AG09309 (cell line): ENCODE data around the gene C1QTNF7.

Source experiments
- DNase-seq: peaks from one replicate; pipeline ENCODE4 v3.0.0-alpha.2; 2010; ENCODE audit warnings: low read depth
- H3K4me3 ChIP-seq: 2 replicates; pipeline ENCODE4 v1.5.1; 2011; ENCODE audit warnings: mild to moderate bottlenecking, low read depth, low read length, moderate library complexity; ENCODE audit not compliant: control insufficient read depth
- TF ChIP-seq, protein P1 (sequence below): IDR thresholded peaks from 2 replicates; pipeline ENCODE4 v1.5.1; 2011; ENCODE audit warnings: mild to moderate bottlenecking, low read depth, low read length, inconsistent platforms; ENCODE audit not compliant: insufficient read depth, control insufficient read depth; ENCODE audit errors: missing control alignments

C1QTNF7 gene

DNA sequence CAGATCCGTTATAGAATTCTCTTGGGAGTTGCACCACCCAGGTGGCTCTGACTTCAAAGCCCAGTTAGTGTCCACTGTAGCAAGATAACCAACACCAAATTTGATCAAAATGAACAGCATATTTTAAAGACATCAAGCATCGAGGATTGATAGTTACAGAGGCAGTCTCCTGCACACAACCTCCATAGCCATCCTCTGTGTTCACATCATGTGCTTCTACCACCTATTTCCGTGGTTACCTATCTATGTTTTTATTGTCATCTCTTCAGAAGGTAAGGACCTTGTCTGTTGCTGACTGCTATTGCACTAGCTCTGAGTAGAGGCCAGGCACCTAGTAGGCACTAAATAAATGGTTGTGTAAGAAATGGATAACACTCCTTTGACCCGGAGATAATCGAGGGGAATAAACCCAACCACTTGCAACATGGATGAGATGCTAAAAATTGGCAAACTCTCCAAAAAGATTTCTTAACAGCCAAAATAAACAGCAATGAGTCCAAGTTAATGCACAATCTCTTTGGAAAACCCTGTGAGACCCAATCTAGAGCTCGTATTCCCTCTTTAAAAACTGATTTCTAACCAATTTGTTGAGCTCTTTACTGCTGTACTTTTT is 14.7 kb upstream of the C1QTNF7 start:
- TF ChIP-seq, protein P1, sequence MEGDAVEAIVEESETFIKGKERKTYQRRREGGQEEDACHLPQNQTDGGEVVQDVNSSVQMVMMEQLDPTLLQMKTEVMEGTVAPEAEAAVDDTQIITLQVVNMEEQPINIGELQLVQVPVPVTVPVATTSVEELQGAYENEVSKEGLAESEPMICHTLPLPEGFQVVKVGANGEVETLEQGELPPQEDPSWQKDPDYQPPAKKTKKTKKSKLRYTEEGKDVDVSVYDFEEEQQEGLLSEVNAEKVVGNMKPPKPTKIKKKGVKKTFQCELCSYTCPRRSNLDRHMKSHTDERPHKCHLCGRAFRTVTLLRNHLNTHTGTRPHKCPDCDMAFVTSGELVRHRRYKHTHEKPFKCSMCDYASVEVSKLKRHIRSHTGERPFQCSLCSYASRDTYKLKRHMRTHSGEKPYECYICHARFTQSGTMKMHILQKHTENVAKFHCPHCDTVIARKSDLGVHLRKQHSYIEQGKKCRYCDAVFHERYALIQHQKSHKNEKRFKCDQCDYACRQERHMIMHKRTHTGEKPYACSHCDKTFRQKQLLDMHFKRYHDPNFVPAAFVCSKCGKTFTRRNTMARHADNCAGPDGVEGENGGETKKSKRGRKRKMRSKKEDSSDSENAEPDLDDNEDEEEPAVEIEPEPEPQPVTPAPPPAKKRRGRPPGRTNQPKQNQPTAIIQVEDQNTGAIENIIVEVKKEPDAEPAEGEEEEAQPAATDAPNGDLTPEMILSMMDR, result no peak
- DNase-seq, result no peak
- no peak overlapping the region for H3K4me3 ChIP-seq

DNA sequence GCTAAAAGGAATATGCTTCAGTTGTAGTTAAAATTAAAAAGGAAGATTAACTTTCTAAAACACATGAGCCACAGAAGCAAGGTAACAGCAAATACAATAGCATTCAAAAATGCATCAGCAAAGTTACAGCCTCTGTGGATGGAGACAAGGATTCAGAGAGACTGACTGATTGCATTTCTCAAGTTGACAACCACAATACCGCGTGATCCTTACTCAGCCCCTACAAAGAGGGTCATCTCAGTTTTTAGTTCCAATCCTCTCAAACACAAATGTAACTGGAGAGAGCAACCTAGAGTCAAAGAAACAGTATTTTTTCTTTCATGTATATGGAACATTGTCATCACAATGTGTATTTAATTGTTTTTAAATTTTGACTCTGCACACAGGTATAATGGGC is 14.2 kb upstream of the C1QTNF7 start:
- no peak overlapping the region for H3K4me3 ChIP-seq
- TF ChIP-seq, protein P1, result no peak
- no peak for DNase-seq

DNA sequence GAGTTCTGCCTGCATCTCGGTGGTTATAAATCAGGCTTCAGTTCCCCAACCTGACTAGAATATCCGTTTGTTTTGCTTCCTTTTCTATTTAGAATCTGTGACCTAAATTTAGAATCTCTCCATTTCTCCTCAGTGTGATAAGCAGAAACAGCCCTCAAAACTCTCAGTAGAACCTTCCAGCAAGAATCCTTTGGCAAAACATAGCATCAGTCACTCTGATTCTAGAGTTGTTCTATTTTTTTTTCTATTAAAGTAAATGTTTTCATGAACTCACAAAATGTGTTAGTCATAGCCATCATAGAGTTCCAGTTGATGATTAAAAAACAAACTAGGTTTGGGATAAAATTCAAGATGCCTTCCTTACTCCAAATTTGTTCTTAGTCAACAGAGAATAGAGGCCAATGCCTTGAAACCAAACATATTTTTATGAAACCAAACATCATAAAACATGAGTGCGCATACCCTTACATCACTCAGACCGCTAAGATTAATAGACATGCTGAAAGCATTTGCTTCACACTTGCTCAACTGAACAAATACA is 13.2 kb upstream of the C1QTNF7 start:
- no peak for DNase-seq
- TF ChIP-seq, protein P1, result no peak

DNA sequence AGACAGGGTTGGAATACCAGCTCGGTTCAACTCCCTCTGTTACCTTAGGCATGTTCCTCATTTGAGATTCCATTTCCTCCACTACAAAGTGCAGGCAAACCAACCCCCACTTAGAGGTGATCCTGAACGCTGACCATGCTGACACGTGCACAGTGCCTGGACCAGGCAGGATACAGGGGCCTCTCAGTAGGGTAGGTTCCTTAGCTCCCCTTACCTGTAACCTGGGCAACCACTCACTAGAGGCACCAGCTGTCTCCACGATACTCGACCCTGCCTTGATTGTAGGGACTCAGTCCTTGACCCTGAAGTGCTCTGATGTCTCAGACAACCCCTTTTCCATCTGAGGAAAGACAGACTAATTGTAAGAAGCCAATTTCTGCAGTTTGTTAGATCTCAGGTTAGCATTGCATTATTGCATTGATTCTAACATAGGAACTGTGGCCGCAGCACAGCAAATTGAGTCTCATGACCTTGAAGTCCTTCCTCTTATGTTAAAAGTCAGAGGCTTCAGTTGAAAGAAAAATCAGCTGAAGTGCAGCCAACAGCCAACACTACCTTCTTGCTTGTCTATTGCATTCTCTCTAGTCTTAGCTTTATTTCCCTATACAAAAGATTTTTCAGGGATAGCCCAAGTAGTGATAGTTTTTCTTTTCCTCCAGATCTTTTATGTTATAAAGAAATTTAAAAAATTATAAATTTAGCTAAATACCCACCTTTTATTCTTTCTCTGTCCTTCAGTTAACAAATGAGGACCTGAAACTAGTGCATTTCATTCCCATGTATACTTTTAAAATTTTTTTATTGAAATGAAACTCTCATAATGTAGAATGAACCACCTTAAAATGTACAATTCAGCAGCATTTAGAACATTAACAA is 11.2 kb upstream of the C1QTNF7 start:
- no peak overlapping the region for H3K4me3 ChIP-seq
- DNase-seq, result no peak
- TF ChIP-seq, protein P1, result no peak

More for the DNA sequence above, 13.2 kb upstream of the C1QTNF7 start:
- H3K4me3 ChIP-seq, result no peak overlapping the region

DNA sequence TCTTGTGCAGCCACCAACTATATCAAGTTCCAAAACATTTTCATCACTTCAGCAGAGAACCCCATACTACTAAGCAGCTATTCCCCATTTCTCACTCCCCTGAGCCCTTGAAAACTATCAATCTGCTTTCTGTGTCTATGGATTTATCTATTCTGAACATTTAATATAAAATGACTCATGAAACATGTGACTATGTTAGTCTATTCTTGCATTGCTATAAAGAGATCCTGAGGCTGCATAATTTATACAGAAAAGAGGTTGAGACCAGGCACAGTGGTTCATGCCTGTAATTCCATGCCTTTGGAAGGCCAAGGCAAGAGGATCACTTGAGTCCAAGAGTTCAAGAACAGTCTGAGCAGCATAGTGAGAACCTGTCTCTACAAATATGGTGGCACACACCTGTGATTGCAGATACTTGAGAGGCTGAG is 10.6 kb upstream of the C1QTNF7 start:
- TF ChIP-seq, protein P1, result no peak

DNA sequence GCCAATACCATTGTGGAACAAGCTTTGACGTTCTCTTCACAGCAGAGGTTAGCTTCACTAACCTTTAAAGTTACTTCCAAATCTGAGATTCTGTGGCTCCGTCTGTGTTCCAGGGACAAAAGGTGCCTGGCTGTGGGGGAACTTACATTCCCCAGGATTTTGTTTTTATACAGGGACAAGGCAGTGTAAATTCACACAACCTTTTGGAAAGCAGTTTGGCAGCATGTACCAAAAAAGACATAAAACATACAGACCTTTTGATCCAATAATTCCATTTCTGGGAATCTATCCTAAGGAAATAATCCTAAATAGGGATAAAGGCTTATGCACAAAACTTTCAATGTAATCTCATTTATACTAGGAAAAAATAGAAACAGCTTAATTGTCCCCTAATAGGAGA is 8.9 kb upstream of the C1QTNF7 start:
- H3K4me3 ChIP-seq, result no peak overlapping the region
- TF ChIP-seq, protein P1, result no peak
- DNase-seq, result no peak

More for the DNA sequence above, 10.6 kb upstream of the C1QTNF7 start:
- no peak for DNase-seq
- H3K4me3 ChIP-seq, result no peak overlapping the region
